Measurements from ENCODE around the gene SAMHD1. TPM values are rescaled to one million over a fixed set of nuclear protein-coding genes. Genes with fewer than 3 reads are reported as not detected.
"Not testable (repeated sequence)": the region's sequence is repeated elsewhere in the genome, so short reads cannot be mapped to it uniquely, and the experiment has no call there.

Gene SAMHD1
- total RNA-seq, 1 experiment from 2014 or later: 63.0 TPM

GRCh38 chr20:36967636-36968035 is 16.1 kb upstream of the SAMHD1 start:
- Mint-ChIP-seq H3K27ac (ENCODE audit: unreplicated experiment) (no peak overlapping the region), H3K9me3 (ENCODE audit: unreplicated experiment) (peaks cover 7% of the 10 kb centered on the region), H3K36me3 (ENCODE audit: insufficient read depth, unreplicated experiment) (no peaks in the 10 kb centered on the region), H3K27me3 (ENCODE audit: insufficient read depth, unreplicated experiment) (no peaks in the 10 kb centered on the region), H3K4me3 (ENCODE audit: unreplicated experiment) (no peak overlapping the region), H3K4me1 (ENCODE audit: low read depth, unreplicated experiment) (no peaks in the 10 kb centered on the region)
- DNase-seq: no peak
- Histone ChIP-seq H3K4me1 (no peaks in the 10 kb centered on the region), H3K27me3 (replicated peaks; ENCODE audit: control insufficient read depth, insufficient read depth, low read length) (no peaks in the 10 kb centered on the region), H3K36me3 (ENCODE audit: control insufficient read depth, insufficient read depth, low read length) (no peaks in the 10 kb centered on the region), H3K4me3 (ENCODE audit: low read depth, low read length) (no peak overlapping the region), H3K9me3 (peaks cover 8% of the 10 kb centered on the region)
- ChIA-PET CTCF (no interaction called here), POLR2A (no interaction called here)
- TF ChIP-seq, protein P1, sequence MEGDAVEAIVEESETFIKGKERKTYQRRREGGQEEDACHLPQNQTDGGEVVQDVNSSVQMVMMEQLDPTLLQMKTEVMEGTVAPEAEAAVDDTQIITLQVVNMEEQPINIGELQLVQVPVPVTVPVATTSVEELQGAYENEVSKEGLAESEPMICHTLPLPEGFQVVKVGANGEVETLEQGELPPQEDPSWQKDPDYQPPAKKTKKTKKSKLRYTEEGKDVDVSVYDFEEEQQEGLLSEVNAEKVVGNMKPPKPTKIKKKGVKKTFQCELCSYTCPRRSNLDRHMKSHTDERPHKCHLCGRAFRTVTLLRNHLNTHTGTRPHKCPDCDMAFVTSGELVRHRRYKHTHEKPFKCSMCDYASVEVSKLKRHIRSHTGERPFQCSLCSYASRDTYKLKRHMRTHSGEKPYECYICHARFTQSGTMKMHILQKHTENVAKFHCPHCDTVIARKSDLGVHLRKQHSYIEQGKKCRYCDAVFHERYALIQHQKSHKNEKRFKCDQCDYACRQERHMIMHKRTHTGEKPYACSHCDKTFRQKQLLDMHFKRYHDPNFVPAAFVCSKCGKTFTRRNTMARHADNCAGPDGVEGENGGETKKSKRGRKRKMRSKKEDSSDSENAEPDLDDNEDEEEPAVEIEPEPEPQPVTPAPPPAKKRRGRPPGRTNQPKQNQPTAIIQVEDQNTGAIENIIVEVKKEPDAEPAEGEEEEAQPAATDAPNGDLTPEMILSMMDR (IDR thresholded peaks at IDR 0.05; ENCODE audit: insufficient read depth in 1 of 2, low read depth in 1 of 2, low read length in 1 of 2, severe bottlenecking in 1 of 2, unreplicated experiment in 1 of 2): no peak
- no TSS peak for BruUV-seq (replicated peaks)
- intact Hi-C loops (cut with micrococcal nuclease; ENCODE audit: unreplicated experiment): no loop called here

DNA sequence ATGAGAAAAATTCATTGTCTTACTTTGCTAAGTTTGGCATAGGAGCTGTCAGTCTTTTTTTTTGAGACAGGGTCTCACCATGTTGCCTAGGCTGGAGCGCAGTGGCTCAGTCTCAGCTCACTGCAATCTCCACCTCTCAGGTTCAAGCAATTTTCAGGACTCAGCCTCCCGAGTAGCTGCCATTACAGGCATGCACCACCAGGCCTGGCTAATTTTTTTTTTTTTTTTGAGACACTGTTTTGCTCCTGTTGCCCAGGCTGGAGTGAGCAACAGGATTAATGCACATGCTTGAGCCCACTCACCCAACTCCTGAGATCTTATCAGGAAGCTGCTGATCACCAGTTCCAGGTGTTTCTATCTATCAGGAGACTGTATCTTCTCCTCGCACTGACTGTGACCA is 15.5 kb upstream of the SAMHD1 start:
- H3K36me3 ChIP-seq (ENCODE audit: control insufficient read depth, insufficient read depth, low read length); DNase-seq; H3K27me3 Mint-ChIP-seq (ENCODE audit: insufficient read depth, unreplicated experiment); H3K27me3 ChIP-seq (replicated peaks; ENCODE audit: control insufficient read depth, insufficient read depth, low read length); H3K36me3 Mint-ChIP-seq (ENCODE audit: insufficient read depth, unreplicated experiment); H3K4me1 Mint-ChIP-seq (ENCODE audit: low read depth, unreplicated experiment); POLR2A ChIA-PET; H3K4me3 Mint-ChIP-seq (ENCODE audit: unreplicated experiment); H3K9me3 Mint-ChIP-seq (ENCODE audit: unreplicated experiment); H3K4me1 ChIP-seq; CTCF ChIA-PET; H3K27ac Mint-ChIP-seq (ENCODE audit: unreplicated experiment); BruUV-seq (replicated peaks); H3K4me3 ChIP-seq (ENCODE audit: low read depth, low read length); intact Hi-C loops (cut with micrococcal nuclease; ENCODE audit: unreplicated experiment): not testable (repeated sequence)
- peaks cover 14% of the 10 kb centered on the region for H3K9me3 ChIP-seq

DNA sequence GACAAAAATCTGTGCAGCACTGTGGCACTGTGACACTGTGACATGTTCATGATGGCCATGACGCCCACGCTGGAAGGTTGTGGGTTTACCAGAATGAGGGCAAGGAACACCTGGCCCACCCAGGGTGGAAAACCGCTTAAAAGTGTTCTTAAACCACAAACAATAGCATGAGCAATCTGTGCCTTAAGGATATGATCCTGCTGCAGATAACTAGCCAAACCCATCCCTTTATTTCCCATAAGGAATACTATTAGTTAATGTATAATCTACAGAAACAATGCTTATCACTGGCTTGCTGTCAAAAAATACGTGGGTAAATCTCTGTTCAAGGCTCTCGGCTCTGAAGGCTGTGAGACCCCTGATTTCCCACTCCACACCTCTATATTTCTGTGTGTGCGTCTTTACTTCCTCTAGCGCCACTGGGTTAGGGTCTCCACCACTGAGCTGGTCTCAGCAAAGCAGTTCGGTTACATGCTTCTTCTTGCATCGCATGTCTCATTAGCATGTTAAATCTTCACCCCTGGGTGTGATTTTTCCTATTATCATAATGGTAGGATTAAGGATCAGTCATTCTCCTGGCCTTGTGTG is 10.9 kb upstream of the SAMHD1 start:
- CTCF ChIA-PET; H3K4me3 ChIP-seq (ENCODE audit: low read depth, low read length); H3K27me3 Mint-ChIP-seq (ENCODE audit: insufficient read depth, unreplicated experiment); H3K36me3 Mint-ChIP-seq (ENCODE audit: insufficient read depth, unreplicated experiment); H3K36me3 ChIP-seq (ENCODE audit: control insufficient read depth, insufficient read depth, low read length); H3K27ac Mint-ChIP-seq (ENCODE audit: unreplicated experiment); H3K4me3 Mint-ChIP-seq (ENCODE audit: unreplicated experiment); BruUV-seq (replicated peaks); H3K27me3 ChIP-seq (replicated peaks; ENCODE audit: control insufficient read depth, insufficient read depth, low read length); POLR2A ChIA-PET; intact Hi-C loops (cut with micrococcal nuclease; ENCODE audit: unreplicated experiment); H3K4me1 ChIP-seq; H3K4me1 Mint-ChIP-seq (ENCODE audit: low read depth, unreplicated experiment); DNase-seq: not testable (repeated sequence)
- H3K9me3 Mint-ChIP-seq (ENCODE audit: unreplicated experiment): peaks cover 20% of the 10 kb centered on the region
- H3K9me3 ChIP-seq: peaks cover 20% of the 10 kb centered on the region

DNA sequence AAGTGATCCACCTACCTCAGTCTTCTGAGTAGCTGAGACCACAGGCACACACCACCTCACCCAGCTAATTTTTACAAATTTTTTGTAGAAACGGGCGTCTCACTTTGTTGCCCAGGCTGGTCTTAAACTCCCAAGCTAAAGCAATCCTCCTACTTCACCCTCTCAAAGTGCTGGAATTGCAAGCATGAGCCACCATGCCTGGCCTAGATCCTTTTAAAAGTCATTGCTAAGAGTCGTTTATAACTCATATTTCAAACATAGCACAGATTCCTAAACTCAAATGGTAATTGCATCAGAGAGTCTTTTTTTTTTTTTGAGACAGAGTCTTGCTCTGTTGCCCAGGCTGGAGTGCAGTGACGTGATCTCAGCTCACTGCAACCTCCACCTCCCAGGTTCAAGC is 7.7 kb upstream of the SAMHD1 start:
- ChIA-PET CTCF (no interaction called here), POLR2A (no interaction called here)
- Histone ChIP-seq H3K27me3 (replicated peaks; ENCODE audit: control insufficient read depth, insufficient read depth, low read length) (no peaks in the 10 kb centered on the region), H3K36me3 (ENCODE audit: control insufficient read depth, insufficient read depth, low read length) (no peaks in the 10 kb centered on the region), H3K4me3 (ENCODE audit: low read depth, low read length) (no peak overlapping the region), H3K9me3 (peaks cover 20% of the 10 kb centered on the region), H3K4me1 (peaks cover 7% of the 10 kb centered on the region)
- peaks cover 8% of the 10 kb centered on the region for H3K4me1 Mint-ChIP-seq (ENCODE audit: low read depth, unreplicated experiment)
- TF ChIP-seq, protein P1 (IDR thresholded peaks at IDR 0.05; ENCODE audit: insufficient read depth in 1 of 2, low read depth in 1 of 2, low read length in 1 of 2, severe bottlenecking in 1 of 2, unreplicated experiment in 1 of 2): no peak
- H3K27me3 Mint-ChIP-seq (ENCODE audit: insufficient read depth, unreplicated experiment): no peaks in the 10 kb centered on the region
- no peaks in the 10 kb centered on the region for H3K36me3 Mint-ChIP-seq (ENCODE audit: insufficient read depth, unreplicated experiment)
- no peak overlapping the region for H3K27ac Mint-ChIP-seq (ENCODE audit: unreplicated experiment)
- intact Hi-C loops (cut with micrococcal nuclease; ENCODE audit: unreplicated experiment): no loop called here
- no peak for DNase-seq
- peaks cover 23% of the 10 kb centered on the region for H3K9me3 Mint-ChIP-seq (ENCODE audit: unreplicated experiment)
- no peak overlapping the region for H3K4me3 Mint-ChIP-seq (ENCODE audit: unreplicated experiment)
- no TSS peak for BruUV-seq (replicated peaks)

All from Caco-2 (cell line).